NCI-H345 treated with DMSO at 0.1 percent for 48 hours (cell line): ENCODE data around the gene TAS1R1.

Source experiments
- DNase-seq: peaks from one replicate; lab custom pipeline; 2025; ENCODE audit not compliant: unreplicated experiment; lab: John Stamatoyannopoulos, UW

TAS1R1 gene

DNA sequence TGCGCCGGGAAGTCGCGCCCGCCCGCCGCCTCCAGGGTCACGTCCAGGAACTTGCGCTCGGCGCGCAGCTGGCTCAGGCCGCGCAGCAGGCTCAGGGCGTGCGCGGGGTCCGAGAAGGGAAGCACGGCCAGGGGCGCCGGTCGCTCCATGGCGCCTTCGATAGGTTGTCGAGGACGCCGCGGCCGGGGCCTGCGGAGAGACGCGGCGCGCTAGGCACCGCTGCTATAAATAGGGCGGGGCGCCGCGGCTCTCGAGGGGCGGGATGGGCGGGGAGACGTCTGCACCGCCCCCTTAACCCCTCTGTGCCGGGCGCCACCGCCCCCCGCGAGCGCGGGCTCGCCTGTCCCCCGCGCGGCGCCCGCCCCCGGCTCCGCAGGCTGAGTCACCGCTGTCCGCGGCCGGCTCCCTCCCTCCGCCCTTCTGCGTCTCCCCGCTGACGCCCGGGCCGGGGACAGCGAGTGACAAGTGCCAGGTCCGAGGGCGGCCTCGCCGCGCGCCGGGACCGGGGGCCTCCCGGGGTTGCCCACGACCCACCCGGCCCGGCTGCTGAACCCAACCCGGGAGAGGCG is 47.6 kb downstream of the TAS1R1 start, which contains the start of gene KLHL21:
KLHL21 (minus strand) TSS at position 201 of the 569 bp plus-strand sequence; CDS start at position 149, 52 bp downstream.
- DNase-seq = peak; percentile 23

DNA sequence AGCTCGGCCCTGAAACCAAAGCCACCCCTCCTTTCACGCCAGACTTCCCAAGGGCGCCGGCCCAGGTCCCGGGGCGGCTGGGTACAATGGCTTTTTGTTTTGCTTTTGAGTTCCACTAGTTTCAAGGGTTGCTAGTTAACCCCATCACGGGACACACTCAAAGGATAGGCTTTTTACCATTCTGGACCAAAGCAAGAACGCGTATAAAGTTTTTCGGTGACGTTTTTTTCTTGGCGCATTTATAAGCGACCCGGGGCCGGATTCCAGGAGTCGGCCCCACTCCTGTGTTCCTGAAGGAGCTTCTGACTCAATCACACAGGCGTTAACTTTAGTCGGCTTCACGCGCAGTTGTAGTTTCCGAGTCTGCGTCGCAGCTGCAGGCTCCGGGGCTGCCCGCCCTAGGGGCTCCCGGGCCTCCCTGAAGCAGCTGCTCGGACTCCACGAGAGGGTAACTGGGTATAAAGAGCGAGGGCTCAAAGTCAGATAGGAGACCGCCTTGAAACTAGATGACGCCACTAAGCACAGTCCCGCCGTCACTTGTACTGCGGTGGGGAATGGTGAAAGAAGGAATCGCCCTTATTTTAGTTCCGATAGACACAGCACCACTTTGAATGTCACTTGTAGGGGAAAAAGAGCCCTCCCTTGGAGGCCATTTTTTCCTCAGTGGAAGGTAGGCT is 48.3 kb downstream of the TAS1R1 start:
- no peak for DNase-seq

DNA sequence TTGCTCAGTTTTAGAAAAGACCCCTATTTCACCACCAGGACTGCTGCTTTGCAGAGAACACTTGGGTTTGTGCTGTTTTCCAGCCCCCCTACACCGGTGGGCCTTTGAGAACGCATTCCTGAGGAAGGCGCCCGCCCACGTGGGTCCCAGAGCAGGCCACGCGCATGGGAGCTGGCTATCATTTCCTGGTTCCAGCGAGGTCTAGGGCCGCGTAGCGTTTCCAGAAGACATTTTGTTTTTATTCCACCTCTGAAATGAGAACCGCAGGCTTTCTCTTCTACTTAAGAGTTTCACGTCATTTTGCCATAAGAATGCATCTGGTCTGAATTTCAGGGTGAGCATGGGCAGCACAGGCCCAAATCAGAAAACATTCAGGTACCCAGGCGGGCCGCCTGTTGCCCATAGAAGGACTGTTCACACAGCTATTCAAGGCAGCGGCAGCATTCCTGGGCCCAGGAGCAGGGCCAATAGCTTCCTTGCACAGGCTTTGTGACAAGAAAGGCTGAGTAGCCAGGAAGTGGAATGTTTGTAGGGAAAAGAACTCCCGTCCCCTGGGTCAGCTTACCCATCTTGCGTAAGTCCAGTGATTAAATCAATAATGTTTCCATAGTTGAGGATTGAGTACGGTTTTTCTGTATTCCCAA is 48.9 kb downstream of the TAS1R1 start:
- no peak for DNase-seq

DNA sequence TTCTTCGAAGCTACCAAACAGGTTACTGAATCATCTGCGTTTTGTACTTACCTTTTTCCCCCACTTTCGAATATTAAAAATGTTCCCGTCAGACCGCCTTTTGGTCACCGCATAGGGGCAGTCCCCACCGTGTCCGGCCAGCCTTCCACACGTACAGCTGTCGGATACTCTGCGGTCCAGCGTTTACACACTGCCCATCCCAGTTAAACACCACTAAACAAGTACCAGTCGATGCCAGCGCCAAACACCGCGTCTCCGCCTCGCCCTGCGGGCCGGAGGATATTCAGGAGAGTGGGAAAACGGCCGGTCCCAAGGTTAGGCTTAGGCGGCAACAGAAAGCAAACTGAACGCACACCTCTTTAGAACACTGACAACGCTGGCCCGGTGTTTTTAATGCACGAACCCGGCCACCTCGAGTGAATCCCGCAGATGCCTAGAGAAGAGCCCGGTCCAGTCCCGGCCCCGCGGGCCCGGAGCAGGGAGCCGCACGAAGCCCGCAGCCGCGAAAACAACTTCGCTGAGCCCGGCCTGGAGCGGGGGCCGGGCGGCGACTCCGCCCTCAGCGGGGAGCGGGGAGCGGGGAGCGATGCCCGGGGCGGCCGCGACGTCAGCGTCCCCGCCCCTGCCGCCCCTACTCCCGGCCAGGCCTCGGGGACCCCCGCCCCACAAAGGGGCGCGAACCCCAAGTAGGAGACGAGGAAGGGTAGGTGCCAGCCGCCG is 57.7 kb downstream of the TAS1R1 start:
- DNase-seq = no peak

DNA sequence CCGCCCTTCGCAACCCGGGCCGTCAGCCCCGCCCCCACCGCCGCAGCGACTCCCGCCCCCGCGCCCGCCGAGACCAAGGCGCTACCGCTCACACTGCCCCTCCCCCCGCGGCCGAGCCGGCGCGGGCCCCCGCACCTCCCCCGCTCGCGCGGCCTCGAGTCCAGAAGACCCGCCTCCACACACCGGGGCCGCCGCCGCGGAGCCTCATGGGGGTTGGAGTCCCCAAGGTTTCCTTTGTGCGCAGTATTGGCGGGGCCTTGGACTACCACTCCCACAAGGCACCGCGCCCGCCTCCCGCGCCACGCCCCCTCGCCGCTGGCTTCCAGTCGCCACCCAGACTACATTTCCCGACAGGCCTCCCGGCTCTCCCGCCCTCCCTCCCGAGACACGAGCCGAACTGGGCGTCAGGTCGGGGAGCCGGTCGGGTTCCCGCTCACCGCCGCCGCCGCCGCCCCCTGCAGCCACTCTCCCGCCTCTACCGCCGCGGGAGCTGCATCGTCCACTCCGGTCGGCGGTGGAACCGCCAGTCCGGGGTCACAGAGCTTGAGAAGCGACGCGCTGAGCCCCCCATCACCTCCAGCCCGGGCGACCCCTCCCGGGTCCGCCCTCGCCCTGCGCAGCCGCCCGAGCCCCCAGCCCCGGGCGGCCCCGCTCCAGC is 58.4 kb downstream of the TAS1R1 start, which contains the start of gene PHF13:
PHF13 (plus strand) TSS at position 371 of the 658 bp plus-strand sequence. CDS start 336 bp downstream, outside the sequence.
- peak; percentile 98 for DNase-seq

DNA sequence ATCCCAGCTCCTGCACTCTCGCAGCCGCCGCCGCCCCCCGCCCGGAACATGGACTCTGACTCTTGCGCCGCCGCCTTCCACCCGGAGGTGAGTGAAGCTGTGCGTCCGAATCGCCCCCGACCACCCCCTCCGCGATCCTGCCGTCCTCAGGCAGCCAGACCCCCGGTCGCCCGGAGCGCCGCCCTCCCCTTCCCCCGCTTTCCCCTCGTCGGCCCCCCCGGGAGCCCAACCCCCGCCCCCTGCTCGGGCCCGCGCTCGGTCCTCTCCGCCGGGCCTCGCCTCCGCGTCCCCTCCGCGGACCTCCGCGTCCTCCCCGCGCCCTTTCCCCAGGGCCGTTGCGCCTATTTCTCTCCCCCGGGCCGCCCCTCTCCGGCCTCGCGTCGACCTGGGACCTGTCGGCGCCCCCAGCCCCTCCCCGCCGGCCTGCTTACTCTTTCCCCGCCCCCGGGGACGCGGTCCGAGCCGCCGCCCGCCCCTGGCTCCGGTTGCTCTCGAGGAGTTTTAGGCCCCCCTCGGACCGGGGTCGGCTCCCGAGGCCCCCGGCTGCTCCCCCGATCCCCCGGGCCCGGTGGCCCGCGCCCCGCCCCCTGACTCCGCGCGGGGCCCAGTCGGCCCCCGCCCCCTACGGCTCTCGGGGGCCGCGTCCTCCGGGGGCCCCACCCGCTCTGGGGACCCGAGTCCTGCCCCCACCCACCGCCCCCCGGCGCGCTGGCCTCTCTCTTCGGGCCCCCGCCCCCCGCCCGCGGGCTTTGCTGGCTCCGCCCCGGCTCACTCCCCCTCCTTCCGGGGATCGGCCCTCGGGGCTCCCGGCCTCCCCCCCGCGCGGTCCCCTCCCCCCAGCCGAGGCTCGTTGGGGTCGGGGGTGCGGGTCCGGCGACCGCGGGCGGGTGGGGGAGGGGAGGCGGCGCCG is 59.2 kb downstream of the TAS1R1 start:
- DNase-seq = no peak

DNA sequence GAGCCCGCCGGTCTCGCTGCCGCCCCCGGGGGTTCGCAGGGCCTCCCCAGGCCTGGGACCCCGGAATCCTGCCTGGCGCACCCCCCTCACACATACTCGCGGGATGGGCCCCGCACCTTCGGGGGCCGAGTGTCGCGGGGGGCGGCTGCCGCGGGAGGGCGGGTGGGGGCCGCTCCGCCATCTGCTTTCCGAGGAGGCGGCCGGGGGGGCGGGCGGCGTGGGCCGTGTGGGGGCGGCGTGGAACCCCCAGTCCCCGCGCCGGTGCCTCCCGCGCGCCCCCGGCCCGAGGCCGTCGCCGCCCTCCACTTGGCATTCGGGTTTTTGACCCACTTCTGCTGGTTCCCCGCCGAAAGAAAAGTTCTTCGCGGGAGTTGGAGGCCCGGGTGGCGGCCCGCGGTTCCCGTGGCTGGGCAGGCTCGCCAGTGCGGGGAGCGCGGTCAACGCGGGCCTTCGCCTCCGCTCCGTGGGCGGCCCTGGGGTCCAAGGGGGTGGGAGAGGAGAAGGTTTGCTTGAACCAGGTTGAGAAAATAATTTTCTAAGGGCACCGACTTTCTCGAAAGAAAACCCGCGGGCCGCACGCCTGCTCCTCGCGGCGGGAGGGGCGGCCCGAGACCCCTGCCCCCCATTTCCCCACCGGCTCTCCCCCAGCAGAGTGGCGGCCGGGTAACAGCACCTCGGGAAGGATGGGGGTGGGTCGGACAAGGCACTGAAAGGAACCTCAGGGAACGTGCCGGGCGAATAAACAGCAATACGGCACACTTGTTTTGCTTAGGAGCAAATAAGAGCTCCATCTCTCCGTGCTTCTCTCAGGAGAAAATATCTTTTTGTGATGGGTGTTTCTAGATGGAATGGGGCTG is 60.0 kb downstream of the TAS1R1 start:
- no peak for DNase-seq

DNA sequence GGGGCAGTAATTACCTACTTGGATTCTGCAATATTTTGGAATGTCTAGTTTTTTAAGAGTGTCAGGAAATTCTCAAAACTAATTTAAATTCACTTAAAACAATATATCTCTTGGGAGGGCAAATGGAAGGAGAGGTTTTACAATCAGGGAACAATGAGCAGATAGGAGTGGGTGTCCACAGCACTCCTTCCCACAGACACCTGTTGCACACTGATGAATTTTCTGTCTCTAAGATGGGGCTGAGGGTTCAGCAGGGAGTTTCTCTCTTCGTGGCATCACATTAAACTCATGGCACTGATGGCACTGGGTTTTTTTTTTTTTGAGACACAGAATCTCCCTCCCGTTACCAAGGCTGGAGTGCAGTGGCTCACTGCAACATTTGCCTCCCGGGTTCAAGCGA is 63.9 kb downstream of the TAS1R1 start:
- DNase-seq = no peak

DNA sequence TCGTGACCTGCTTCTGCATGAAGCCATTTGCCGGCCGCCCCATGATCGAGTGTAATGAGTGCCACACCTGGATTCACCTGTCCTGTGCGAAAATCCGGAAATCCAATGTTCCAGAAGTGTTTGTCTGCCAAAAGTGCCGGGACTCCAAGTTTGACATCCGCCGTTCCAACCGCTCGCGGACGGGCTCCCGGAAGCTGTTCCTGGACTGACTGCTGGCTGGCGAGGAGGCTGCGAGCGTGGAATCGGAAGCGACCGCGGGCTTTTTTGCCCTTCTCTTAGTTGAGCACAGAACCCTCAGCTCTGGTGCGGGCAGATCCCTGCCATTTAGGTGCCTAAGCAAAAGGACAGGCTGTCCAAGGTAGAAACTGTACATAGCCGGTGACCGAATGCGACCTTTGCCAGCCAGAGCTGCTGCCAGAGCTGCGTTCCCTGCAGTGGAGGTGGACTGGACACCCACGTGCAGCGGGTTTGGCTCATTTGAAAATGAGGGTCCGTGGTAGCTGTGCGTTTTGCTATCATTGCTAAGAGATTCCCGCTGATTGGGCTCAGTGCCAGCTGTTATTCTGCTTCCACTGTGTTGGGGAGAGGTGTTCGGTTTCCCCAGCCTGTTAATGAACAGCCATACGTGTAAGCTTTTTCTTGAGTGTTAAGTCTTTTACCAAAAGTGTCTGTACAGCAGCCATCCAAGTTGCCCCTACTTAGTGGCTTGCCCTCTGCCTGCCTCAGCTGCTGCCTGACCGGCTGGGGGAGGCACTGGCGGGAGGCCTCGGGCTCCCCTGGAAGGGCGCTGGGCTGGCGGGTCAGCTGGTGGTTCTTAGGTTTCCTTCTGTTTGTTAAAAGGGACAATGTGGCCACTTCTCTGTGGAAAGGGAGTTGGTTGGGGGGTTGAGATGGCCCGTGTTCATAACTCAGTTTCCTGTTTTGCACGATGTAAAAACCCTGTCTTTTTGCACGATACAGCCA is 66.6 kb downstream of the TAS1R1 start:
- DNase-seq = no peak

DNA sequence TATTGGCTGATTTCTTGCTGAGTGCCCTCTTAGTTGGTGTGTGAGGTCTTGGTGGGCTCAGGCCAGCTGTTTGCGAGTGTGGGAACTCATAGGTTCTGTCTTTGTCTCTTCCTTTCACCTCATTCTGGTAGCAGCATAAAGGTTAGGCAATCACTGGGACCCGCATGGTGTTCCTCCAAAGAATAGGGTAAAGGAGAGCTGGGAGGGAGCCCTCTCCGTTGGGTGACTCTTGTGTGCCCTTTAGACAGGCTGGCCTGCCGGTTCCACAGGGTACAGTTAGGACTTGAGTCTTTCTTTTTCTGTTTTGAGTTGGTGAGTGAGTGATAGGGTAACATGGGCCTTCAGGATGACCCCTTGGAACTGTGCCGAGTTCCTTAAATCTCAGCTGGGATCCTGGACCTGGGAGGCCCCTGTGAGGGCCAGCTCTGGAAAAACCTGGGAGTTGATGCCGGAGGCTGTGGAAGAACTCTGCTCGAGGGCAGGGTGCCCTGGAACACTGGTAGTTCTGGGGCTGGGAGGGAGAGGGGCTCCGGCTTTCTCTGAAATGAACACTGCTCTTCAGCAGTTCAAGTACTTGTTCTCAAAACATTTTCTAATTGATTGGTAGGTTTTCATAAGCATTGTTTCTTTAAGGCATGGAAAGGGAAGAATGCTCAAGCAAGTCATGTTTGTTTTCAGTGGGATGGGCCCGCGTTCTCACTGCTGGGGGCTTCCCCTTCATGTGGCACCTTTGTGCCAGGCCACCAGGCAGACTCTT is 67.5 kb downstream of the TAS1R1 start:
- DNase-seq = no peak

DNA sequence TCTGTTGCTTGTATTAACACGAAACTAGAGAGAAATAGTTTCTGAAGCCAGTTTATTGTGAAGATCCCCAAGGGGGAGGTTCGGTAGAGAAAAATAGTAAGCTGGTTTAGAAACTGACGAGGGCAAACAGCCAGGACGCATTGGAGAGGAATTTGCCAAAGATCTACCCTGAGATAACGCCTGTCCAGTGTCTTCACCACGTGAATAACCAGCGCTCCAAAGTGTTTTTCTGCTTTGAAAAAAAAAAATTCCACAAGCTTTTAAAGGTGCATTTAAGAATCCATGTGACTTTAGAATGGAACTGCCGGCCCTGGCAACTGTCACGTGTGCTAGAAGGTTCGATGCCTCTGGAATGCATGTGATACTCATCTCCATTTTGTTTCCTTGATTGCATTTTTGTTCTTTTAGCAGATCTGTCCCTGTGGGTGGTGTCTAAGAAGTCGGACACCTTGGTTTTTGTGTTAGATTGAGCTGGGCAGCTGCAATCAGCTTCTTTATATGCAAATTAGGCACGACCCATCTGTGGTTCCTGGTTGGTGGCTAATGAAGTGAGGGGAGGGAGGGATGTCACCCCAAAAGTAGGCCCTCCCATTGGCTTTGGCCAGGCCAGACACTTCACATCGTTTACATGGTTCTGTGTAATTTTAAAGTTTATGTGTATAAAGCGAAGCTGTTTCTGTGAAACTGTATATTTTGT is 68.3 kb downstream of the TAS1R1 start:
- no peak for DNase-seq

DNA sequence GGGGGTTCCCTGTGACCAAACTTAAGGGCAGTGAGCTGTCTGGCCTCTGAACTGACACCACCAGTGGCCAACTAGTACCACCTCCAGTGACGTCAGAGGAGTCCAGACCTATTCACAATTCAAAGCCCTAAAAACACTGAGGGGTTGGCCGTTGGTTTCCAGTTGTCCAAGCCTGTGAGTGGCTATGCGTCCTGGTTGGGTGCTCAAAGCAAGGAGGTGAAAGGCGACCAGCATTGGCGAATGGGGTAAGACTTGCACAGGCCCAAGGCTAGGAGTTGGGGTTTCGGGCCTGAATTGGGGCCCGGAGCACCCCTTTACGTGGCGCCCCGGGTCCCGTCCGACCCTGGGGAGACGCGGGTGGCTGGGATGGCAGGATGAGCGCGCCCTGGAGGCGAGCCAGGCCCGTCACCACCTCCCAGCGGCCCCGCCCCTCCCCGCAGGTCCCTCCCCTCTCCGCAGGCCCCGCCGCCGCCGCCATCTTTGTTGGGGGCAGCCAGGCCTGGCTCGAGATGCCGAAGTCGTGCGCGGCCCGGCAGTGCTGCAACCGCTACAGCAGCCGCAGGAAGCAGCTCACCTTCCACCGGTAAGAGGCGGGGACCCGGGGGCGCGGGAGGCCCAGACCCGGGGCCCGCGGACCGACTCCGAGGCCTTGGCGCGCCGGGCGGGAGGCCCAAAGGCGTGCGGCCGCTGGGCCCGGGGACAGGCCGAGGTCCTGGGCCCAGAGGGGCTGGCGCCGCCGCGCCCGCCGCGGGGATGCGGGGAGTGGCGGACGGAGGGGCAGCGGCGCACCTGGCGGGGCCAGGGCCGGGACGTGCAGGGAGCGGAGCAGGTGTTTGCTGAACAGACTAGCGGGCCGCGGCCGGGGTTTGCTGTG is 69.8 kb downstream of the TAS1R1 start, which contains the start of gene THAP3:
THAP3 (plus strand) TSS at position 159 of the 874 bp plus-strand sequence; CDS start at position 510, 351 bp downstream.
- peak; percentile 61 for DNase-seq

DNA sequence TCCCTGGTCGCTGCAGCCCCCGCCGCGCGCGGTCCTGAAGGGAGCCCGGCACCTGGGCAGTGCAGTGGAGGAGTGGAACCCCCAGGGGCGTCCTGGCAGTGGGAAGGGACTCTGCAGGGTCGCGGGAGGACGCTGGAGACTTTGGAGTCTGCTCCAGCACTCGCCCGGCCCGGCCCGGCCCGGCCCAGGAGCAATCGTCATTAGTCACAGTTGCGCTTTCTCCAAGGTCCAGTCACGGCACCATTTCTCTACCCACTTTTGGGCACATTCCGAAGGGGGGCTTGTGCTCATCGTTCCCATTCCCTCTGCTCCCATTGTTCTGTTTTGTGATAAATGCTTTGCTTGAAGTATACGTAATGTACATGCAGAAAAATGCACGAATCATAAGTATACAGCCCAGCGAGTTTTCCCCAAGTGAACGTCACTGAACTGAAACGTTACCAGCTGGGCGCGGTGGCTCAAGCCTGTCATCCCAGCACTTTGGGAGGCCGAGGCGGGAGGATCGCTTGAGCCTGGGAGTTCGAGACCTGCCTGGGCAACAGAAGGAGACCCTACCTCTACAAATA is 70.6 kb downstream of the TAS1R1 start:
- no peak for DNase-seq

DNA sequence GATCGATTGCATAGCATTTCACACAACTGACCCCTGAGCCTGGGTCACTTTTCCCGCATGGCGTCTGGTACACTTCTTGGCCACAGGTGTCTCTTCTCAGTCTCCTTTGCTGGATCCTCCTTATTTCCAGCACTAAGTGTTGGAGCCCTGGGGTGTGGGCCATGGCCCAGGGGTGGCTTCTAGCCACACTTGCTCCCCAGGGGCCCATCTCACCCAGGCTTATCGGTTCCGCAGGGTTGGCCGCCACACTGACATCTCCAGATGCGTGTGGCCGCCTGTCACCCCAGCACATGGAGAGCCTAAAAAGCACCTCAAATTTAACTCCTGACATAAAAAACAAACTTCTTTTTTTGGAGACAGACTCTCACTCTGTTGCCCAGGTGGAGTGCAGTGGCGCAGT is 71.9 kb downstream of the TAS1R1 start:
- DNase-seq = no peak

DNA sequence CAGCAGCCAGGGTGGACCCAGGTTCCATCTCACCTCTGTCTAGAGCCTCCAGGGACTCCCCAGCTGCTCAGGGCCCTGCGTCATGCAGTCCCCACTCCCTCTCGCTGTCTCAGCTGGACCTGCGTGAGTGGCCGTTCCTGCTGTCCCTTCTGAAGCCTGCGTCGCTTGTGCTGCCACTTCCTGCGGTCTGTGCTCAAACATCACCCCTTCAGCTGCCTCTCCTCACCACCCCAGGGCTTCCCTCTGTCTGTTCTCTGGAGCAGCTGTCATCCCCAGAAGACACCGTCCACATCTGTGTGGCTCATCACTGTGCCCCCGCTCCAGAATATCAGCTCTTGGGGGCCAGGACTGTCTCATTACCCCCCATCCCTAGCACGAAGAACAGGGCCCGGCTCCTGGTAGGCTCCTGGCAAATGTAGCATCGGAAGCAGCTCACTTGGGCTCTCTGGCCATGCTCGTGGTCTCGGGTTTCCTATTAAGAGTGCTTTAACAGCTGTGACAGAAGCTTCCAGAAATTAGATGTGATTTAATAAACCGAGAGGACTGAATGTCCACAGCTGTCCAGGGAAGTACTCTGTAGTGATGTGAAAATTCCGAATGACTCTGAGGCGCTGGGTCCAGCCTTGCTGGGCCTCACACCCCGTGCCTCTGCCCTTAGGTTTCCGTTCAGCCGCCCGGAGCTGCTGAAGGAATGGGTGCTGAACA is 72.9 kb downstream of the TAS1R1 start:
- DNase-seq = no peak
